GM18507 (cell line): ENCODE results near the gene TOM1L2.
"Not testable (repeated sequence)": the region's sequence is repeated elsewhere in the genome, so short reads cannot be mapped to it uniquely, and the experiment has no call there.

Source experiments
- DNase-seq: peaks from one replicate; pipeline ENCODE4 v3.0.0; 2011; ENCODE audit warnings: low read depth; ENCODE audit not compliant: insufficient read length; ENCODE audit errors: extremely low spot score
- FAIRE-seq: peaks from 2 replicates; lab custom pipeline; 2011; peaks lifted over from hg19 to GRCh38; lab: Jason Lieb, UNC

Gene TOM1L2

GRCh38 chr17:17950347-17950746, 21.9 kb downstream of the TOM1L2 start:
- DNase-seq, result no peak
- FAIRE-seq, result no peak

DNA sequence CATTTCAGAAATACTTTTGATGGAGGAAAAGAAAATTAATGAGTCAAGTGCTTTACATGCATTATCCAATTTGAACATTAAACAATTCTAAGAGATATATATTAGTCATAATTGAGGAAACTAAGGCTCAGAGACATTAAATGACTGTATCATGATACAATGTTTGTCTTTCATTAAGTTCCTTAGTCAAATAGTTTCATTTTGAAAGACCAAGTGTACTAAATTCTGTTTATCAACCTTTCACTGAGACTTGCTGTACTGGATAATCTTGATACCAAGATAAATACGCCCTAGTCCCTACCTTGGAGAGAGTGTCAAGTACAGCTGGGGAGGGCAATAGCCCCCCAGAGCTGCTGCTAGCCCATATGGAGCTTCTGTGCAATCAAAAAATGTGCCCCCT, 24.2 kb downstream of the TOM1L2 start:
- DNase-seq, result no peak
- FAIRE-seq, result no peak

- DNase-seq (no peak), FAIRE-seq (no peak)
Measured at GRCh38 chr17:17947309-17947708, 24.9 kb downstream of the TOM1L2 start.

DNA sequence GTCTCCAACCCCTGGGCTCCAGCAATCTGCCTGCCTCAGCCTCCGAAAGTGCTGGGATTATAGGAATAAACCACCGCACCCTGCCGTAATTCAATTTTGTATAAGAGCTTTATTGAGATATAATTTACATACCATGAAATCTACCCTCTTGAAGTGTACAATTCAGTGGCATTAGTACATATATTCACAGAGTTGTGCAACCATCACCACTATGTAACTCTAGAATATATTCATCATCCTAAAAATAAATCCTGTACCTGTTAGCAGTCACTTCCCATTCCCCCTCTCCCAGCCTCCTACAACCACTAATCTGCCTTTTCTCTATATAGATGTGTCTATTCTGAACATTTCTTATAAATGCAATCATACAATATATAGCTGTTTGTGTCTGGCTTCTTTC, 26.1 kb downstream of the TOM1L2 start:
- FAIRE-seq, result no peak

DNA sequence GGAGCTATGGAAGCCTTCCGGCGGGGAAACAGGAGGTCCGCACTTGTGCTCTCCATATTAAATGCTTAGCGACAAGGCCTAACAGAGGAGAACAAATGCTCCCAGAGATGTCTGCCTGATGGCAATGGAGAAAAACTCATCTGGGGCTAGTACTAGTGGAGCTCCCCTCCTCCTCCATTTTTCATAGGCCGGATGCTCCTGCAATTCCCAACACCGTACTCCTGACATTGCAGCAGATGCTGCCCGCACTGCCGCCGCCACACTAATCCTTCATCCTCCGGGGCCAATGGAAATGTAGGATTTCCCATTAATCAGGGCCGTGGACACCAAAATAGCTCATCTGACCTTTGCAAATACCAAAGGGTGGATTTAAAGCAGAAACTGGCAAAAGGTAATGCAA, 27.5 kb downstream of the TOM1L2 start:
- FAIRE-seq, result no peak
- no peak for DNase-seq

More for the DNA sequence above, 26.1 kb downstream of the TOM1L2 start:
- no peak for DNase-seq

- FAIRE-seq (no peak), DNase-seq (no peak)
Measured at GRCh38 chr17:17944242-17944641, 28.0 kb downstream of the TOM1L2 start.

DNA sequence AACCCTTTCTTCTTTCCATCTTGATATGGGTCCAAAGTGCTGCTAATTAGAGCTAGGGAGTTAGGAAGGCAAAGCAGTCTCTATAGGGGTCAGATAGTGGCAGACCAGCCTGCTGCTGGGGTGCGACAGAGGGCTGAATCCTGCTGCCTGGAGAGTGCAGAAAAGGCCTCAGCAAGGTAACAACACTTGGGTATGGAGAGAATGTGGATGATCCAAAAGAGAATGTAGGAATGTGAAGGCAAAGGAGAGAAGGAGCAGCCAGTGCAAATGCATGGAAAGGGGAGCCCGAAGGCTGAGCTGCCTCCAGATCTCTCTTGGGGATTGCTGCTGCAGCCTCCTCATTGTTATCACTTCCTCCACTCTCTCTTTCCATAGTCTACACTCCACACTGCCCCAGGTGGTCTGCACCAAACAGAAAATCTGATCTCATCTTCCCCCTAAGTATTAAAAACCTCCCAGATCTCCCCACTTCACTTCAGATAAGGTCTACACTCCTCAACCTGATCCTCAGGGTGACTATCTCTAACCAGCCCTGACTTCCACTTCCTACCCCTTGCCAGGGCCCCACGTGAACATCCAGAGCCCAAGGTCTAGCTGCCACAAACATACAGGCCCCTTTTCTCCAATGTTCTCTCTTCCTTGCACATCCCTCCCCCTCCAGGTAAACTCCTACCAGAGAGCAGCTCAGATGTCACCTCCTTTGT, 28.8 kb downstream of the TOM1L2 start:
- DNase-seq (no peak), FAIRE-seq (no peak)

DNA sequence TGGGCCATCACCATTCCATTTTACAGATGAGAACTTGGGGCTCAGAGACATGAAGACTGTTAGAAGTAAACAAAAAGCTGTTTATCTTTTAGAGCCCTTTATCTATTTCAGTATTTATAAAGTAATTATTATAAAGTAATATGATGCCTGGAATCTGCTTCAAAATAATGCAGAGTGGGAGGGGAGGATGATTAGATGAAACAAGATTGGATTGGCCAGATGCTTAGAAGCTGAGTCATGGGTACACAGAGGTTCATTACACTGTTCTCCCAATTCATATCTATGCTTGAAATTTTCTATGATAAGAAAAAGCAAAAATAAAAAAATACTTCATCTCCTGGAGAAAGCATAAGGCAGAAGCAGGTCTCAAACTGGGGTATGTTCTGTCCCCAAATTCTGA, 29.4 kb downstream of the TOM1L2 start:
- FAIRE-seq, result no peak

DNA sequence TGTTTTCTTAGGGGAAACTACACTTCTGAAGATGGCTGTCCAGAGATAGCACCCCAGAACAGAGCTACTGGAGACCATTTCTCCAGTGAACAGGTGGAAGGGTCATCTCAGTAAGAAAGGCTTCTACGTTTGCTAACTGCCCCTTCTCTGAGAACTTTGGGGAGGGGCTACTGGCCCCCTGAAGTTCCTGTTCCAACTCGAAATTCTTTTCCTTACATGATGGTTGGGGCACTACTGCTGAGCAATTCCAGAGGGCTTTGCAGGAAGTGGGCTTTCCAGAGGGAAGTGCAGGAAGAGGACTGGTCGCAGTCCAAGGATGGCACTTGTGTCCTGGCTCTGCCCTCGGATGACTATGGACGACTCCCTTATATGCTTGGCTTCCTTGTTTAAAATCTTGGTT, 31.2 kb downstream of the TOM1L2 start:
- DNase-seq, result no peak
- FAIRE-seq, result no peak

More for the DNA sequence above, 29.4 kb downstream of the TOM1L2 start:
- no peak for DNase-seq

DNA sequence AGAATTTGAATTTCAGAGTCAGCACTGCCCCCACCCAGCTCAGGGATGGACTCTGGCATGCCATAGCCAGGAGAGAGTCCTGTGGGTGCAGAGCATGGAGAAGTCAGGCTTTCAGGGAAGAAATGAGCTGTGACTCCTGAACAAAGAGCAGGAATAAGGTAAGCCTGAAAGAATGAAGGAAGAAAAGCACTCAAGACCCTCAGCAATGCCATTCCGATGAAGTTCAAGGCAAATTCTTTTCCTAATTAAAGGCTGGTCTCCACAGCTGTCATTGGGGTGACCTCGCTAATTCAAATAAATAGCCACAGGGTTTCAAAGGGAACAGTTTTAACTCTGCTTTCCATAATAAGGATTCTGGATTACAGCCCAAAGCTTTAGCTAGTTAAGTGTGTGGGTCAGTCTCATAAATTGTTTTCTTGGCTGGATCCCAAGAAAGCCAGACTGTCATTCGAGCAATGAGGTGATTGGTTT, 31.7 kb downstream of the TOM1L2 start:
- FAIRE-seq (no peak), DNase-seq (no peak)

DNA sequence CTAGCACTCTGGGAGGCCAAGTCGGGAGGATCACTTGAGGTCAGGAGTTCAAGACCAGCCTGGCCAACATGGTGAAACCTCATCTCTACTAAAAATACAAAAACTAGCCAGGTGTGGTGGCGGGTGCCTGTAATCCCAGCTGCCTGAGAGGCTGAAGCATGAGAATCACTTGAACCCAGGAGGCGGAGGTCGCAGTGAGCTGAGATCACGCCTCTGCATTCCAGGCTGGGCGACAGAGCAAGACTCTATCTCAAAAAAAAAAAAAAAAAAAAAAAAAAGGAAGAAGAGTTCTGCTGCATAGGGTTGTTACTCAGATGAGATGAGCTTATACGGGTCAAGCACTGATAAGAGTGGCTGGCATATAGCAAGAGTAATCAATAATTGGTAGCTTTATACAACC, 32.3 kb downstream of the TOM1L2 start:
- FAIRE-seq, DNase-seq: not testable (repeated sequence)

DNA sequence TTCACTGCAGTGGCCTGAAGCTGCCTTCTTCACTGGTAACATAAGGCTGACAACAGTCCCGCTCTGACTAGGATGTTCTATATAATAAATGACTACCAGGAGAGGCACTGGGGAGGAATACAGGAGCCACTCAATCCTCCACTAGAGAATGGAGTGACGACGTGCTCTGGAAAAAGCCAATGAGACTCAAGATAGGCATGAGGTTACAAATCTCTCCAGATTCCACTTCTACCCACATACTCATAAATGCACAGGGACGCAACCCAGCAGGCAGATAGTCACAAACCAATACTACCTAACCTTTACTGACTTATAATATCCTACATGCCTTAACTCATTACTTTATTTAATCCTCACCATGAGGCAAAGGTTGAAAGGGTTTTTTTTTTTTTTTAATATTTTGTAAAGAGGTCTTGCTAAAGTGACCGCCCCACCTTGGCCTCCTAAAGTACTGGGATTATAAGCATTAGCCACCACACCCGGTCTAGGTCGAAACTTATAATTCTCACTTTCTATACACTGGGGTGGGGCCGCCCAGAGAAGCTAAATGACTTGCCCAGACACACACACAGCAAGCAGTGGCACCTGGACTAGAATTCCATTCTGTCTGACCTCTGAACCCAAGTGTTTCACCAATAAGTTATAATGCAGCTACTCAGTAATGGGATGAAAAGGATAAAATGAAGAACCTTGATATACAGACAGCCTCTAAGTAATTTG, 33.7 kb downstream of the TOM1L2 start:
- no peak for FAIRE-seq
- DNase-seq, result no peak

GRCh38 chr17:17937958-17938357, 34.2 kb downstream of the TOM1L2 start:
- no peak for DNase-seq
- no peak for FAIRE-seq

DNA sequence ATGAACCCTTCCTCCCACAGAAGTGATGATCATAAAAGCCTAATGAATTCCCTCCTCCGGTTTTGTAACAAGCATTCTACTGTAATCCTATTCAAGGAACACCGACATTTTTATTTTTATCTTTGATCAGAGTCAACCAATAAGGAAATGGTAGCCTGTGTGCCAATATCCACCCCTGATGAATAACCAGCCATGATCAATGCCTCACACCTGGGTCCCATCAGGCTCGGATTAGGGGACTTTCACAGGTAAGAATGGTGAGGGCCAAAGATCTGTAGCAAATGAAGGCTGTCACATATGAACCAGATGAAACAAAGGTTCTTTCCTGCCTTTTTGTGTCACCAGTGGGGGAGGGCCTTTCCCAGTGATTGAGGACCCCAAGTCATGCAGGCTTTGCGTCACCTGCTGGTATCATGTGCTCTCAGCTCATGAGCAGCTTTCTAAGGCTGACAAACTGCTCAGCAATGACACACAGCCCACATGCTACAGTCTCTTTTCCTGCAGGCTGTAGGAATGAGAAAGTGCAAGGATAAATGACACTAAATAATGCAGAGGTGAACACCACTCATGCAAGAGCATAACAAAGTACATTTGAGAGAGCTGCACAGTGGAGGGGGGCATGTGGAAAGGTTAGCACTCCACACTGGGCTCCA, 34.9 kb downstream of the TOM1L2 start:
- FAIRE-seq (no peak), DNase-seq (no peak)

DNA sequence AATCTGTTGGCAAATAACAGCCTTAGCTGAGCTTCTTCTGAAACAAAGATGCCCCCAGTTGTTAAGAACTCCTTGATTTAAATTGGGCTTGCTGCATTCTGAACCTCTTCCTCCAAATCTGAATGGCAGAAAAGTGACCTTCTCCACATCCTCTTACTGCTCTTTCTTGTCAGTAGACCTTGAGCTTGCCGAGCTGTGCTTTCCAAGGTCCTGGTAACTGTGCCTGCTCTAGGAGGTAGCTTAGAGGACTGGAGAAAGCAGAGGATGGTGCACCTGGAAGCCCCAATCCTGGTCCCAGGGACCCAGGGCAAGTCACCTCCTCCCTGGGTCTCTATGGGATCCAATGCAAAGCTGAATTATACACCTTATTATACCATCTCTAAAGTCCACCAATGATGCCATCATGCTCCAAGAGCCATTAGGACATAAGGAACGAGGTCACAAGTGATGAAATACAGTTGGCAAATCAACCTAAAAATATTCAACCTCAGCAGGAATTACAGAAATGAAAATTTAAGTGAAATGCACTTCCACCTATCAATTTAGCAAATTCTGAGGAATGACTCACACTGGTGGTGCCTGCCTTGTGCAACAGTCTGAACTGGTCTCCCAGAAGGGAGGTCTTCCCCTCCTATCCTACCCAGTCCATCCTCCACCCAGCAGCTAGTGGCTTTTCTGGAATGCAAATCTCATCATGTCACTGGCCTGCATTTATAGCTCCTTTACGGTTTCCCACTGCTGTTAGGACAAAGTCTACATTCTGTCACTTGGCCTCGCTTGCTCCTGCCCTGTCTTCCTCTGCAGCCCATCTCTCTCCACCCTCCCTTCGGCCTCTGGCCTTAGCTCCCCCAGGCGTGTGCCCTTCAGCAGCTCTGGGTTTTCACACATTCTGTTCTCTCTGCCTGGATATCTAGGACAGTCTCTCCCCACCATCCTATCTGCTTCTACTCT, 36.6 kb downstream of the TOM1L2 start:
- no peak for DNase-seq
- FAIRE-seq, result no peak

GRCh38 chr17:17934806-17935205, 37.4 kb downstream of the TOM1L2 start:
- FAIRE-seq, result no peak
- DNase-seq, result no peak

GRCh38 chr17:17934214-17934613, 38.0 kb downstream of the TOM1L2 start:
- no peak for DNase-seq
- FAIRE-seq, result no peak

- FAIRE-seq (no peak), DNase-seq (no peak)
Measured at GRCh38 chr17:17933775-17934174, 38.4 kb downstream of the TOM1L2 start.

DNA sequence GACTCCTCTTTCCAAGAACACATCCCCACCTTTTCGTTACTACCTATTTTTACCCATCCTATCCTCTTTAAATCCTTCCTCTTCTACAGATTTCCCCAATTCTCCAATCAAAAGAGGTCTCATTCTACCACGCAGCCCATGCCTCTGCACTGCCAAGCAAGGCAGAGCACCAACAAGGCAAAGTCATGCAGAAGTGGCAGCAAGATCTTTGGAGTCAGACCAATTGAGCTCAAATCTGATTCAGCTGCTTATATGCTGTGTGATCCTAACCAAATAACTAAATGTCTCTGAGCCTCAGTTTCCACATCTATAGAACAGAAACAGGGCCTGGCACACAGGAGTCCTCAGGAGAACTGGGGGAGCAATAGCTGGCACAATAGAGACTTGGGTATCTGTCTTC, 41.0 kb downstream of the TOM1L2 start:
- DNase-seq, result no peak
- no peak for FAIRE-seq

- DNase-seq, result no peak
- FAIRE-seq, result no peak
Measured at GRCh38 chr17:17930674-17931073, 41.5 kb downstream of the TOM1L2 start.
